K562 (cell line): ENCODE results near the gene TNF. TPM values are rescaled to one million over a fixed set of nuclear protein-coding genes. Genes with fewer than 3 reads are reported as not detected.

ENCODE experiments used
- ATAC-seq: fragments of 200-7000 bp; cut with Tn5 transposase; 3 replicates; pipeline ENCODE4 v1.9.1; 2020; ENCODE audit warnings: moderate library complexity
- BruUV-seq: library from RNA; stranded (reverse); fragments of 400-500 nt; replicated peaks from 2 replicates; lab custom pipeline; 2021; lab: Mats Ljungman, UMichigan
- CTCF ChIA-PET: fragments of 300-600 bp; formaldehyde crosslinking; extraction: SDS; loops from one replicate; lab custom pipeline; 2021; ENCODE audit warnings: low intra/inter-chr PET ratio; lab: Yijun Ruan, JAX
- POLR2A ChIA-PET: fragments of 300-600, 350-650 bp; sonication (Branson Sonifier 250); formaldehyde crosslinking; extraction: SDS; loops from one replicate; lab custom pipeline; 2021; ENCODE audit warnings: antibody characterized with exemption, inconsistent platforms; lab: Yijun Ruan, JAX
- DNase-seq, 4 experiments: peaks; one replicate each; pipeline versions ENCODE4 v3.0.0 to v3.0.0-alpha.2; 2011 to 2018; ENCODE audit warnings: low spot score in 3 of 4, mixed read lengths in 3 of 4; ENCODE audit errors: extremely low read depth in 1 of 4
- FAIRE-seq: peaks from 2 replicates; lab custom pipeline; 2011; peaks lifted over from hg19 to GRCh38; lab: Jason Lieb, UNC
- H2AFZ ChIP-seq: 2 replicates; pipeline ENCODE4 v1.6.0; 2011; ENCODE audit warnings: low read depth, low read length, control low read depth, inconsistent platforms
- H3K27ac ChIP-seq: fragments of 200-600 bp; 3 replicates; pipeline ENCODE4 v1.8.0; 2011; ENCODE audit warnings: low read depth, mild to moderate bottlenecking, control low read depth, inconsistent platforms, low read length, moderate library complexity, mixed read lengths; ENCODE audit errors: extremely low read depth
- H3K27me3 ChIP-seq, 2 experiments: fragments of 300-600 bp in 1 of 2; 2 replicates in 1 of 2; 3 replicates in 1 of 2; pipeline versions ENCODE4 v1.6.0 to v1.8.0; 2011; ENCODE audit warnings: inconsistent platforms in 2 of 2, low read length in 2 of 2, mild to moderate bottlenecking in 1 of 2, mixed read lengths in 1 of 2, moderate library complexity in 1 of 2; ENCODE audit not compliant: control insufficient read depth in 2 of 2, insufficient read depth in 2 of 2
- H3K36me3 ChIP-seq: fragments of 300-600 bp; 3 replicates; pipeline ENCODE4 v1.8.0; 2011; ENCODE audit warnings: mild to moderate bottlenecking, low read length, inconsistent platforms; ENCODE audit not compliant: control insufficient read depth, insufficient read depth
- H3K4me1 ChIP-seq, 2 experiments: fragments of 200-600 bp in 1 of 2; replicated peaks in 1 of 2; 2 replicates in 1 of 2; 3 replicates in 1 of 2; pipeline versions ENCODE4 v1.5.1 to v1.8.0; 2011; ENCODE audit warnings: inconsistent platforms in 2 of 2, low read length in 2 of 2, mild to moderate bottlenecking in 1 of 2, mixed read lengths in 1 of 2, moderate library complexity in 1 of 2; ENCODE audit not compliant: control insufficient read depth in 2 of 2, insufficient read depth in 2 of 2
- H3K4me2 ChIP-seq: 2 replicates; pipeline ENCODE4 v1.6.1; 2011; ENCODE audit warnings: low read length, control low read depth, inconsistent platforms, mixed read lengths; ENCODE audit not compliant: insufficient read depth
- H3K4me3 ChIP-seq: fragments of 200-600 bp; sonication (generic), shearing (Covaris generic); 2 replicates; pipeline ENCODE4 v1.5.1; 2016; ENCODE audit warnings: control low read depth, inconsistent platforms
- H3K79me2 ChIP-seq: fragments of 200-600 bp; 3 replicates; pipeline ENCODE4 v1.8.0; 2011; ENCODE audit warnings: low read length, inconsistent platforms; ENCODE audit not compliant: control insufficient read depth, insufficient read depth
- H3K9ac ChIP-seq, 2 experiments: 2 replicates each; pipeline versions ENCODE4 v1.6.0 to v1.6.1; 2011; ENCODE audit warnings: low read depth in 2 of 2, low read length in 2 of 2, control low read depth in 1 of 2, inconsistent platforms in 1 of 2, mild to moderate bottlenecking in 1 of 2, mixed read lengths in 1 of 2; ENCODE audit not compliant: insufficient read depth in 1 of 2
- H3K9me1 ChIP-seq: one replicate; pipeline ENCODE4 v1.6.0; 2011; ENCODE audit warnings: inconsistent platforms, mild to moderate bottlenecking, low read length, moderate library complexity; ENCODE audit not compliant: control insufficient read depth, insufficient read depth
- H3K9me3 ChIP-seq: replicated peaks from 2 replicates; pipeline ENCODE4 v1.5.1; 2011; ENCODE audit warnings: low read depth, low read length, inconsistent platforms; ENCODE audit not compliant: control insufficient read depth, insufficient read depth
- H4K20me1 ChIP-seq: replicated peaks from 2 replicates; pipeline ENCODE4 v1.6.1; 2011; ENCODE audit warnings: low read length, inconsistent platforms, mixed read lengths; ENCODE audit not compliant: control insufficient read depth, insufficient read depth
- ADNP ChIP-seq: fragments of 200-800 bp; sonication (Bioruptor generic); IDR thresholded peaks from 2 replicates; pipeline ENCODE4 v1.6.1; 2016; ENCODE audit warnings: missing genetic modification characterization, missing compliant biosample characterization
- BHLHE40 ChIP-seq: IDR thresholded peaks from 2 replicates; pipeline ENCODE4 v1.6.1; 2011; ENCODE audit warnings: low read length, improper control_type of control experiment
- CHD1 ChIP-seq: fragments of 200-600 bp; sonication (generic); IDR thresholded peaks from one replicate; pipeline ENCODE4 v1.6.1; 2012; ENCODE audit warnings: mild to moderate bottlenecking, moderate library complexity, low read length, inconsistent platforms
- GABPB1 ChIP-seq: sonication (generic); formaldehyde crosslinking; IDR thresholded peaks from 2 replicates; pipeline ENCODE4 v1.8.0; 2022; ENCODE audit warnings: mild to moderate bottlenecking, missing genetic modification reagents
- HDAC1 ChIP-seq, 2 experiments: fragments of 450-650 bp; IDR thresholded peaks; 2 replicates each; pipeline ENCODE4 v1.6.1; 2016 to 2017; ENCODE audit warnings: inconsistent platforms in 1 of 2, mild to moderate bottlenecking in 1 of 2, moderate library complexity in 1 of 2
- LEF1 ChIP-seq: fragments of 450-650 bp; IDR thresholded peaks from 2 replicates; pipeline ENCODE4 v1.6.1; 2016; ENCODE audit warnings: mild to moderate bottlenecking
- MAFG ChIP-seq: fragments of 450-650 bp; conservative IDR thresholded peaks from 2 replicates; pipeline ENCODE4 v1.6.1; 2016; ENCODE audit warnings: missing genetic modification characterization, missing compliant biosample characterization
- MAX ChIP-seq: sonication (generic); formaldehyde crosslinking; IDR thresholded peaks from 2 replicates; pipeline ENCODE4 v1.9.0; 2022; ENCODE audit warnings: mild to moderate bottlenecking, missing genetic modification reagents
- POLR2G ChIP-seq: fragments of 200-400 bp; formaldehyde crosslinking; IDR thresholded peaks from 2 replicates; pipeline ENCODE4 v1.6.1; 2017; ENCODE audit warnings: low read depth, mild to moderate bottlenecking, antibody characterized with exemption, low read length, moderate library complexity
- PRDM10 ChIP-seq: fragments of 450-650 bp; IDR thresholded peaks from 2 replicates; pipeline ENCODE4 v1.6.1; 2018; ENCODE audit not compliant: partially characterized antibody
- RBFOX2 ChIP-seq: fragments of 200-400 bp; formaldehyde crosslinking; IDR thresholded peaks from 2 replicates; pipeline ENCODE4 v1.6.1; 2017; ENCODE audit warnings: low read depth, mild to moderate bottlenecking, low read length, moderate library complexity
- SP1 ChIP-seq: sonication (generic); formaldehyde crosslinking; IDR thresholded peaks from 2 replicates; pipeline ENCODE4 v1.8.1; 2022; ENCODE audit warnings: mild to moderate bottlenecking, missing genetic modification reagents
- WGBS: fragments of 100-300 bp; shearing (Covaris generic); methylation state at CpG from one replicate; pipeline ENCODE4 v1.1.6; 2016; ENCODE audit warnings: low coverage, mixed read lengths; ENCODE audit not compliant: insufficient coverage; ENCODE audit errors: missing lambda C conversion rate; 5-methylcytosine and 5-hydroxymethylcytosine counted together
- in situ Hi-C: fragments of 300-500 bp; cut with MboI; formaldehyde crosslinking; loops from 4 replicates; pipeline ENCODE4 v1.15.0; 2018; ENCODE audit warnings: inconsistent platforms, mixed read lengths
- intact Hi-C: fragments of 100-400 bp; cut with micrococcal nuclease; formaldehyde crosslinking; loops from 2 replicates; pipeline ENCODE4 v1.14.2; 2022
- polyA plus RNA-seq, 8 experiments: library from polyadenylated mRNA; depleted of rRNA in 4 of 8; stranded (reverse) in 5 of 8; unstranded in 3 of 8; fragments of >200 nt; fragmentation: Nextera tagmentation in 2 of 8; fragmentation: Illumina TruSeq in 1 of 8; extraction: Ambion mirVana in 2 of 8; extraction: Trizol in 1 of 8; gene quantifications; 2 replicates each; pipeline versions ENCODE4 v1.2.1 to v1.2.3, GENCODE V29; 2011 to 2014; ENCODE audit warnings: inconsistent platforms in 1 of 8, missing spikeins in 1 of 8
- total RNA-seq, 7 experiments: library from RNA; depleted of rRNA in 6 of 7; stranded (reverse); fragments of >200 nt in 6 of 7; fragmentation: Illumina TruSeq in 2 of 7; extraction: Trizol in 2 of 7; gene quantifications; 2 replicates each; pipeline versions ENCODE4 v1.2.1 to v1.2.3, GENCODE V29; 2011 to 2021; ENCODE audit warnings: low replicate concordance in 1 of 7

Gene TNF
- total and polyA plus RNA-seq, 9 of the 15 experiments (the other 6 are each of a cell fraction or from before 2014, with no cell fraction given) = 0.08 to 0.40 TPM; not detected in 7

GRCh38 chr6:31622684-31623091 lies 47.3 kb downstream of the TNF start:
- peaks cover 12% of the 10 kb centered on the region for H3K9me1 ChIP-seq
- H3K4me2 ChIP-seq = peak overlapping the region; percentile 99
- H3K27ac ChIP-seq = peak overlapping the region; percentile 98; the same call in 2 of the 3 replicates
- no TSS peak for BruUV-seq
- H3K9ac ChIP-seq = peak overlapping the region; percentile 64 to 98; a peak in 3 of 4 replicates
- POLR2A ChIA-PET = interaction anchor here (0.6 to 12.4 kb wide), 18 partner anchors 10 to 1349 kb away, joined by 3 to 274 read pairs (median 4); partner anchors contain the start of genes BAG6, C6orf47, DDX39B and NFKBIL1
- ATAC-seq = no peak
- no peak overlapping the region for H2AFZ ChIP-seq
- no peak for FAIRE-seq
- H3K4me3 ChIP-seq = peak overlapping the region; percentile 96; the same call in 1 of the 2 replicates
- peaks cover 68% of the 10 kb centered on the region for H3K36me3 ChIP-seq
- peaks cover 69% of the 10 kb centered on the region for H3K79me2 ChIP-seq
- TF ChIP-seq PRDM10 (no peak), GABPB1 (CRISPR knock-in tag) (0 out of 2 replicates have a peak, but pooled peaks have one; percentile 18), MAFG (no peak), RBFOX2 (peak; percentile 54), MAX (CRISPR knock-in tag) (no peak), BHLHE40 (peak; percentile 68), SP1 (CRISPR knock-in tag) (0 out of 2 replicates have a peak, but pooled peaks have one; percentile 23), HDAC1 (IDR thresholded peaks at IDR 0.05) (no peak), CHD1 (no peak), POLR2G (0 out of 2 replicates have a peak, but pooled peaks have one; percentile 25), LEF1 (no peak), ADNP (tag) (no peak)
- TF ChIP-seq, all 486 proteins: peak for 5
- in situ Hi-C loops (no loop called here), intact Hi-C loops (no loop called here)
- Histone ChIP-seq H3K9me3 (no peaks in the 10 kb centered on the region), H3K4me1 (peaks cover 13 to 27% of the 10 kb centered on the region in 2 experiments), H3K27me3 (no peaks in the 10 kb centered on the region), H4K20me1 (peaks cover 25% of the 10 kb centered on the region; the same call in 1 of the 2 replicates)
- CTCF ChIA-PET = no interaction called here
- WGBS = 79% methylated on average over 10 of the region's 10 CpGs
- DNase-seq = no peak
